ENCODE data around the gene ELMO1.

The ELMO1 gene

DNA sequence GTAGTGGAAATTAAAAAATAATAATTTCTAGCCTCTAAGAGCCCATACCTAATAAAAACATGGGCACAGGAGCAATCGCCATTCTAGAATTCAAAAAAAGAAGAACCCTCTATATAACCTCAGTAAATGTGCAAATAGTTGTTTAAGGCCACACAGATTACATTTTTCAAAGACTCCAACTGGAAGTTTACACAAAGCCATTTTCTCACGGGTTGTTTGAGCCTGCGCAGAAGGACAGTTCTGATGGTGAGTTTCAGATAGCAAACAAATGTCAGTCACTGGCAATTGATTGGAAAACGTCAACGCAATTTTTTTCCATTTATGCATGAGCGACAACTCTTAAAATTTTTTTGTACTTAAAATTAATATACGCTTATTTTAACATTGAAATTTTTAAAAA is 23.0 kb upstream of the ELMO1 start:
- H3K9me3 ChIP-seq (ENCODE audit: control insufficient read depth in 2 of 2, low read length in 2 of 2), result no peaks in the 10 kb centered on the region
- H3K36me3 ChIP-seq (ENCODE audit: control insufficient read depth in 2 of 2, insufficient read depth in 2 of 2, low read length in 2 of 2), result no peaks in the 10 kb centered on the region
- no peak overlapping the region for H3K9ac ChIP-seq (ENCODE audit: low read depth in 1 of 2, low read length in 2 of 2)
- H3K27me3 ChIP-seq (ENCODE audit: control insufficient read depth in 2 of 2, insufficient read depth in 2 of 2, low read length in 2 of 2), result no peaks in the 10 kb centered on the region
- H3K4me3 ChIP-seq (ENCODE audit: low read length in 2 of 2), result no peak overlapping the region
- H3K4me1 ChIP-seq (ENCODE audit: control insufficient read depth in 2 of 2, insufficient read depth in 2 of 2, low read length in 2 of 2), result no peaks in the 10 kb centered on the region
- H3K27ac ChIP-seq (ENCODE audit: low read depth in 2 of 2, low read length in 2 of 2), result no peak overlapping the region

DNA sequence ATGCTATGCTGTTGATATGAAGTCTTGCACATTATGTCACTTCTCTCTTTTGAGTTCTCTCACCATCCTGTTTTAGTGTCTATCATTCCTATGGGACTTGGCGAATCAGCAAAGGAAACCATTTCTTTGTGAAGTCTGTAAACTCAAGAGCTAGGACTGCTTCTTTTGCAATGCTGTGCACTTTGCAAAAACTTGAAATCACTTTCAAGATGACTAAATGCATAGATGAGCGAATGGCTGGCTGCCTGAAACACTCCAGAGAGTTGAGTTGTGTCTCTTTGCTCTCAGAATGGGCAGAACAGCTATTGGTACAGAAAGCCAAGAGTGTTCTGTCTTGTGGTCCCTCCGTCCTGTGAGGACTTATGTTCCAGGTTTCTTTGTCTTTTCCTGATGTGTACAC is 18.3 kb upstream of the ELMO1 start:
- Histone ChIP-seq H3K27ac (ENCODE audit: low read depth in 2 of 2, low read length in 2 of 2) (no peak overlapping the region), H3K4me1 (ENCODE audit: control insufficient read depth in 2 of 2, insufficient read depth in 2 of 2, low read length in 2 of 2) (no peaks in the 10 kb centered on the region), H3K4me3 (ENCODE audit: low read length in 2 of 2) (no peak overlapping the region), H3K9ac (ENCODE audit: low read depth in 1 of 2, low read length in 2 of 2) (no peak overlapping the region), H3K27me3 (ENCODE audit: control insufficient read depth in 2 of 2, insufficient read depth in 2 of 2, low read length in 2 of 2) (no peaks in the 10 kb centered on the region), H3K9me3 (ENCODE audit: control insufficient read depth in 2 of 2, low read length in 2 of 2) (no peaks in the 10 kb centered on the region), H3K36me3 (ENCODE audit: control insufficient read depth in 2 of 2, insufficient read depth in 2 of 2, low read length in 2 of 2) (no peaks in the 10 kb centered on the region)

DNA sequence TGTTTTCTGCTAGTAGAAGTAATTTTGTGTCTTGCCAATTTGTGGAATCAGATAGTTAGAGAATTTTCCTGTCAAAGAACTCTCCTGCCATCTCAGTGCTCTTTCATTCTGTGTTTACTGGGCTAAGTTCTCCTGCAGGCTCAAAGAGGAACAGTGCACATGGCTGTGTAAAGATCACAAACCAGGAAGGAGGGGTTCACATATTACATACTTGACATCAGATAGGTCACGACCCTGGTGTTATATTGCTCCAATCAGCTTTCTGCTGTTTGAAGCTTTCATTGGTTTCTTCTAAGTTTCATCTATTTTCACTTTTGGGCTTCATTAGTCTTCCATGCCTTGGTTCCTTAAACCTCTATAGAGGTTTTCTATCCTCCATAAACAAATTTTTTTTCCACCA is 13.5 kb upstream of the ELMO1 start:
- Histone ChIP-seq H3K9me3 (ENCODE audit: control insufficient read depth in 2 of 2, low read length in 2 of 2) (no peaks in the 10 kb centered on the region), H3K4me3 (ENCODE audit: low read length in 2 of 2) (no peak overlapping the region), H3K27me3 (ENCODE audit: control insufficient read depth in 2 of 2, insufficient read depth in 2 of 2, low read length in 2 of 2) (no peaks in the 10 kb centered on the region), H3K36me3 (ENCODE audit: control insufficient read depth in 2 of 2, insufficient read depth in 2 of 2, low read length in 2 of 2) (no peaks in the 10 kb centered on the region), H3K9ac (ENCODE audit: low read depth in 1 of 2, low read length in 2 of 2) (no peak overlapping the region), H3K27ac (ENCODE audit: low read depth in 2 of 2, low read length in 2 of 2) (no peak overlapping the region), H3K4me1 (ENCODE audit: control insufficient read depth in 2 of 2, insufficient read depth in 2 of 2, low read length in 2 of 2) (no peaks in the 10 kb centered on the region)

DNA sequence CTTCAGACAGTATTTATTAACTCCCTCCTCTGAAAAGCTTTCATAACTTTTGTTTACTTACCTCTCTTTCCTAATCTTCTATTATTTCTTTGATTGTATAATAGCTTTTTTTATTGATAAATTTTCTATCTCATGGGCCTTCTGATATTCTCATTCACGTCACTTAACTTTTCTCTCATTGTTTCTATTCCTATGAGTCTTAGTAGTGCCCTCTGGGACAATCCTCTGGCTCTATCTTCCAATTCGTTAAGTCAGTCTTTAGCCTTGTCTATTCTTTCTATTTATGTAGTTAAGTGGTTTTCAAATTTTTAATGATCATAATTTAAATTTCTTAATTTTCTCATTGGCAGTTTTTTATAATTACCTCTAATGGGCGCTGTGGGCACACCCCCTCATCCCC is 6.4 kb upstream of the ELMO1 start:
- Histone ChIP-seq H3K4me1 (ENCODE audit: control insufficient read depth in 2 of 2, insufficient read depth in 2 of 2, low read length in 2 of 2) (no peaks in the 10 kb centered on the region), H3K9ac (ENCODE audit: low read depth in 1 of 2, low read length in 2 of 2) (no peak overlapping the region), H3K9me3 (ENCODE audit: control insufficient read depth in 2 of 2, low read length in 2 of 2) (no peaks in the 10 kb centered on the region), H3K36me3 (ENCODE audit: control insufficient read depth in 2 of 2, insufficient read depth in 2 of 2, low read length in 2 of 2) (no peaks in the 10 kb centered on the region), H3K4me3 (ENCODE audit: low read length in 2 of 2) (no peak overlapping the region), H3K27me3 (ENCODE audit: control insufficient read depth in 2 of 2, insufficient read depth in 2 of 2, low read length in 2 of 2) (no peaks in the 10 kb centered on the region), H3K27ac (ENCODE audit: low read depth in 2 of 2, low read length in 2 of 2) (no peak overlapping the region)

DNA sequence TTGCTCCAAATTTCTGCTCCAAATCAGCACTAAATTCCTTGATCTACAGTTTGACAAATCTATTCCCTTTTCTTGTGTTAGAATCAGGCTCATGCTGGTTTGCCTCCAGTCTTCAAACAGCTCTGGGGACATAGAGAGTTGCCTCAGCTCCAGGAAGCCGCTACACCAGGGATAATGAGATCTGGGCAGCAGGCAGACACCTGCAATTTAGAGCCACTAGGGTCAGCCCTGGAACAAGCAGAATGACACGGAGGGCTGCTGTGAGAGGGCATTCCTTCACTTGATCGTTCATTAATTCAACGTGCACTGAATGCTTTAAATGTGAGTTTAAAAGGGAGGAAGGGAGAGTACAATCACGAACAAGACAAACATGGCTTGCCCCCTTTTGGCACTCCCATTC is 3.7 kb upstream of the ELMO1 start:
- Histone ChIP-seq H3K4me3 (ENCODE audit: low read length in 2 of 2) (no peak overlapping the region), H3K4me1 (ENCODE audit: control insufficient read depth in 2 of 2, insufficient read depth in 2 of 2, low read length in 2 of 2) (peaks cover 0 to under 1% of the 10 kb centered on the region in 2 donors), H3K9ac (ENCODE audit: low read depth in 1 of 2, low read length in 2 of 2) (no peak overlapping the region), H3K36me3 (ENCODE audit: control insufficient read depth in 2 of 2, insufficient read depth in 2 of 2, low read length in 2 of 2) (no peaks in the 10 kb centered on the region), H3K27ac (ENCODE audit: low read depth in 2 of 2, low read length in 2 of 2) (no peak overlapping the region), H3K27me3 (ENCODE audit: control insufficient read depth in 2 of 2, insufficient read depth in 2 of 2, low read length in 2 of 2) (no peaks in the 10 kb centered on the region), H3K9me3 (ENCODE audit: control insufficient read depth in 2 of 2, low read length in 2 of 2) (no peaks in the 10 kb centered on the region)

DNA sequence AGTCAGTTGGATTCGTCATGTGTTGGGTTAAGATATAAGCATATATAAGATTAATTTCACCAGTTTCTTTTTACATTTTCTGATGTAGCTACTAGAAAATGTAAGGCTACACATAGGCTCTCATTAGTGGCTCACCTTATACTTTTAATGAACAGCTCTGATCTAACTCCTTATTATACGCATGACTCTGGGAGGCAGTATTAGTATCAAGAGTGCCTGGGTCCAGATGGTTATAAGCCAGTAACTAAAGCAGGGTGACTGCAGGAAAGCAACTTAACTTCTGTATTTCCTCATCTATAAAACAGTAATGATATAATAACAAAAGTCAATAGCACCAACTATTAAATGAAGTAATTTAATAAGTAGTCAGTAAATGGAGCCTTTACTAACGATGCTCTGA is 1.4 kb upstream of the ELMO1 start:
- Histone ChIP-seq H3K27ac (ENCODE audit: low read depth in 2 of 2, low read length in 2 of 2) (no peak overlapping the region), H3K36me3 (ENCODE audit: control insufficient read depth in 2 of 2, insufficient read depth in 2 of 2, low read length in 2 of 2) (no peaks in the 10 kb centered on the region), H3K4me1 (ENCODE audit: control insufficient read depth in 2 of 2, insufficient read depth in 2 of 2, low read length in 2 of 2) (peaks cover 0 to 3% of the 10 kb centered on the region in 2 donors), H3K4me3 (ENCODE audit: low read length in 2 of 2) (no peak overlapping the region), H3K9ac (ENCODE audit: low read depth in 1 of 2, low read length in 2 of 2) (no peak overlapping the region), H3K9me3 (ENCODE audit: control insufficient read depth in 2 of 2, low read length in 2 of 2) (no peaks in the 10 kb centered on the region), H3K27me3 (ENCODE audit: control insufficient read depth in 2 of 2, insufficient read depth in 2 of 2, low read length in 2 of 2) (no peaks in the 10 kb centered on the region)

DNA sequence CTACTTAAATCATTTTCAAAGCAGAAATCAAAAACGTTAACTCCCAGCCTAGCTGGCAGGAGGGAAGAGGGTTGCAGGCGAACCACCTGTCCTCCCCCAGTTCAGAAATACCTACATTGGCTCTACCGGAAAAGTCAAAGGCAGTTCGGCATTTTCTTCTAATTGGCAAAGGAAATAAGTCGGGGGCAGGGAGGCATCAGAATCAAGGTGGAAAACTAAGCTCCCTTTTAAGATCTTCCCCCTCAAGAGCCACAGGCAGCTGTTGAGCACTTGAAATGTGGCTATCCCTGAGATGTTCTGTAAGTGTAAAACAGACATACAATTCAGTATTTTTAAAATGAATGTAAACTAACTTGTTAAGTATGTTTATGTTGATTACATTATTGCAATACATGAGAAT is 957 bp upstream of the ELMO1 start:
- H3K27me3 ChIP-seq (ENCODE audit: control insufficient read depth in 2 of 2, insufficient read depth in 2 of 2, low read length in 2 of 2), result no peaks in the 10 kb centered on the region
- H3K4me3 ChIP-seq (ENCODE audit: low read length in 2 of 2), result peak overlapping the region in 1 of 2 donors; percentile 72
- no peaks in the 10 kb centered on the region for H3K9me3 ChIP-seq (ENCODE audit: control insufficient read depth in 2 of 2, low read length in 2 of 2)
- no peak overlapping the region for H3K27ac ChIP-seq (ENCODE audit: low read depth in 2 of 2, low read length in 2 of 2)
- H3K9ac ChIP-seq (ENCODE audit: low read depth in 1 of 2, low read length in 2 of 2), result no peak overlapping the region
- H3K36me3 ChIP-seq (ENCODE audit: control insufficient read depth in 2 of 2, insufficient read depth in 2 of 2, low read length in 2 of 2), result no peaks in the 10 kb centered on the region
- H3K4me1 ChIP-seq (ENCODE audit: control insufficient read depth in 2 of 2, insufficient read depth in 2 of 2, low read length in 2 of 2), result peaks cover 0 to 3% of the 10 kb centered on the region in 2 donors

DNA sequence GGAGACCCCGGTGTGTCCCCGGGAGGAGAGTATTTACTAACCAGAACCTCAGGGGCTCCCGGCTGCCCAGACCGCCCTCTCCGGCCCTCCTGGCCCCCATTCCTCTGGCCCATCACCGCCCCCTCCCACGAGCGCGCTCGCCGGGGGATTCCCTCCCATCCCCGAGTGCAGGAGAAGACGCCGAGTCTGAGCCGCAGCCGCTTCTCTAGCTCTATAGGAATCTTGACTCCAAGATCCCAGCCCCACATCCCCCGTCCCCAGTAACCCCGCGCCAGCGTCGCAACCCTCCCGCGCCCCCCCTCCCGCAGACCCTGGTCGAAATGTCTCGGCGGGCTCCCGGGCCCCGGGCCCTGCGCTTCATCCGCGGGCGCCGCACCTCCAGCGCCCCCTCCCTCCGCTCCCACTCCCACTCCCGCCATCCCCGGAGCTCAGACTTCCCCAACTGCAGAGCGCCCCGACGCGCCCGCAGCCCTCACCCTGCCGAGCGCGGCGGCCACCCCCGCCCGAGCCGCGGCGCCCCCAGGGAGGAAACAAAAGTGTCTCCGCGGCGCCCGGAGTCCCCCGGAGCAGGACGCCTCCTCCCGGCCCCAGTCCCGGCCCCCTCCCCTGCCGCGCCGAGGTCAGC is 541 bp downstream of the ELMO1 start:
- Histone ChIP-seq H3K36me3 (ENCODE audit: control insufficient read depth in 2 of 2, insufficient read depth in 2 of 2, low read length in 2 of 2) (no peaks in the 10 kb centered on the region), H3K4me3 (ENCODE audit: low read length in 2 of 2) (peak overlapping the region; percentile 65 to 72), H3K9ac (ENCODE audit: low read depth in 1 of 2, low read length in 2 of 2) (peak overlapping the region; percentile 63 to 76), H3K27me3 (ENCODE audit: control insufficient read depth in 2 of 2, insufficient read depth in 2 of 2, low read length in 2 of 2) (no peaks in the 10 kb centered on the region), H3K4me1 (ENCODE audit: control insufficient read depth in 2 of 2, insufficient read depth in 2 of 2, low read length in 2 of 2) (peaks cover 0 to 3% of the 10 kb centered on the region in 2 donors), H3K27ac (ENCODE audit: low read depth in 2 of 2, low read length in 2 of 2) (peak overlapping the region; percentile 81 to 86), H3K9me3 (ENCODE audit: control insufficient read depth in 2 of 2, low read length in 2 of 2) (no peaks in the 10 kb centered on the region)

DNA sequence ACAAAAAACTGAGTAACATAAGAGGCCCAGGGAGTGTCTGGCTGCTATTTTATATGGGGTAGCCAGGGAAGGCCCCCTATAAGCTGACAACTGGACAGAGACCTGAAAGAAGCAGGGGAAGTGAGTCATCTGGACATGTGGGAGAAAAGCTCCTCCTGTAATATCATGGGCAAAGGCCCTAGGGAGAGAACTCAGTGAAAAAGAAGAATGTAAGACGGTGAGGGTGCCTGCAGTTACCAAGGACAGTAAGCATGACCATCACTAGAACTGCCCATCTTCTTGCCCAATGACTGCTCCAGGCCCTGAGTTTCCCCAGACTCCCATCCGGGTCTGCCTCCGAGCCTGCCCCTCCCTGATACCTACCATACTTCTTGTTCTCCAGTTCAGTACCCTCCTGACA is 2.3 kb downstream of the ELMO1 start:
- Histone ChIP-seq H3K4me1 (ENCODE audit: control insufficient read depth in 2 of 2, insufficient read depth in 2 of 2, low read length in 2 of 2) (peaks cover 0 to 3% of the 10 kb centered on the region in 2 donors), H3K36me3 (ENCODE audit: control insufficient read depth in 2 of 2, insufficient read depth in 2 of 2, low read length in 2 of 2) (no peaks in the 10 kb centered on the region), H3K9me3 (ENCODE audit: control insufficient read depth in 2 of 2, low read length in 2 of 2) (no peaks in the 10 kb centered on the region), H3K27me3 (ENCODE audit: control insufficient read depth in 2 of 2, insufficient read depth in 2 of 2, low read length in 2 of 2) (no peaks in the 10 kb centered on the region), H3K9ac (ENCODE audit: low read depth in 1 of 2, low read length in 2 of 2) (no peak overlapping the region), H3K27ac (ENCODE audit: low read depth in 2 of 2, low read length in 2 of 2) (peak overlapping the region in 1 of 2 donors; percentile 86), H3K4me3 (ENCODE audit: low read length in 2 of 2) (no peak overlapping the region)

DNA sequence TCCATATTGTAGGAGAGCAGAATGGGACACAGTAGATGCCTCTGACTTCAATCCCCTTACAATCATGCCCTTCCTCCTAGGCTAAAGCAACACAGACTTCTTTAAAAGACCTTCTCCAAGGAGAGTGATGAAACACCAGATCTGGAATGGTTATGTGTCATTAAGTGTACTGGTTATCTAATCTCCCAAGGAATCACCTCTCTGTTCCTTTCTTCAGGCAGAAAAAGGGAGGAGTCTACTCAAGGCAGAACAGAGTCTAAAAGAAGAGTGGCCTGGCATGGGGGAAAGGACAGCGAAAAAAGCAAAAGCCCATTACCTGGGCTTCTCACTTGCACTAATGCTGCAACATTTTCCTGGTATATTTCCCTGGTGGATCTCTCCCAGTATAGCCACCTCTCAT is 2.9 kb downstream of the ELMO1 start:
- H3K4me1 ChIP-seq (ENCODE audit: control insufficient read depth in 2 of 2, insufficient read depth in 2 of 2, low read length in 2 of 2), result peaks cover 0 to 3% of the 10 kb centered on the region in 2 donors
- H3K27me3 ChIP-seq (ENCODE audit: control insufficient read depth in 2 of 2, insufficient read depth in 2 of 2, low read length in 2 of 2), result no peaks in the 10 kb centered on the region
- H3K4me3 ChIP-seq (ENCODE audit: low read length in 2 of 2), result no peak overlapping the region
- H3K9ac ChIP-seq (ENCODE audit: low read depth in 1 of 2, low read length in 2 of 2), result no peak overlapping the region
- H3K36me3 ChIP-seq (ENCODE audit: control insufficient read depth in 2 of 2, insufficient read depth in 2 of 2, low read length in 2 of 2), result no peaks in the 10 kb centered on the region
- no peaks in the 10 kb centered on the region for H3K9me3 ChIP-seq (ENCODE audit: control insufficient read depth in 2 of 2, low read length in 2 of 2)
- peak overlapping the region in 1 of 2 donors; percentile 20 for H3K27ac ChIP-seq (ENCODE audit: low read depth in 2 of 2, low read length in 2 of 2)

Data from mucosa of rectum (tissue), 2 donors.